Suppressor macrophage (primary cell): ENCODE data around the gene SOX12.
A peak's percentile ranks its signal among the peaks of the same experiment; 100 is the strongest.

Source experiments
- DNase-seq, 4 experiments: peaks; one replicate each; pipeline ENCODE4 v3.0.0-alpha.2; 2020 to 2022
- total RNA-seq, 17 experiments: gene quantifications; one replicate each; lab custom pipeline; 2026; ENCODE audit warnings: mixed read lengths in 6 of 17, inconsistent platforms in 3 of 17; lab: John Stamatoyannopoulos, UW

Gene SOX12
- 0.08 to 3.3 (median 0.60) reads per million in 17 experiments for total RNA-seq

DNA sequence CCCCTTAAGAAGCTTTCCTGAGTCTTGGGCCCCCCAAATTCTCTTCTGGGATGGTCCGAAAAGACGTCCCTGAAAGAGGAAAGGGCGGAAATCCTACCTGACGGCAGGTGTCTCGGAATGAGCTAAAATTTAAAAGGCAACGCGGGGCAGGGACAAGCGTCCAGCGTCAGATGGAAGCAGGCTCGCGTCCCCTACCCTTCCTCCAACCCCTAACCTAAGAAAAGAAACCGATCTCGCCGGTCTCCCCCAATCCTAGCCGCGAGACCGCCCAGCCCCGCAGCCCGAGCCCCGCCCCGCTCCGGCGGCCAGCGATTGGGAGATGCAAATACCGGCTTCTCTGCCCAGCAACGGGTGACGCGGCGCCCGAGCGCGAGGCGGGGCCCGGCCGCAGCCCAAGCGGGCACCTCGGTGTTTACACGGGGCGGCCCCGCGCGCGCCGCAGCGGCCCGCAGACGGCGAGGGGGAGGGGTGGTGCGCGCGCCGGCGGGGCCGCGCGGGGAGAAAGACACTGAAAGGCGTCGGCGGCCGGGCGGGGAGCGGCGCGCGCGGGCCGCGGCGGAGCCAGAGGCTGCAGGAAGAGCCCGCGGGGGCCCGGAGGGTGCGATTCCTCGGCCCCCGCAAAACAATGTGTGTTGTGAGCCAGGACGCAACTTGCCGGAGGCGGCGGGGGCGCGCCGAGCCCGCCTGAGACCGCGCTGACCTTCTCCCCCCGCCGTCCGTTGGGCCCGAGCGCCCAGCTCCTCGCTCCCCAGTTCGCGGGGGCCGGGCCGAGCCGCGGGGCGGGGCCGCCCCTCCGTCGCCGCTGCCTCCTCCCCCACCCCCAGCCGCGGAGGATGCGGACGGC lies at the start of gene SOX12:
SOX12 (plus strand) TSS at position 508 of the 844 bp plus-strand sequence. CDS start 373 bp downstream, outside the sequence.
- peak; percentile 93 to 97 (median 96) for DNase-seq

- no peak for DNase-seq
Observed at GRCh38 chr20:275791-276190, 49.6 kb upstream of the SOX12 start.

GRCh38 chr20:276620-277495 lies 48.5 kb upstream of the SOX12 start:
- DNase-seq, result no peak

DNA sequence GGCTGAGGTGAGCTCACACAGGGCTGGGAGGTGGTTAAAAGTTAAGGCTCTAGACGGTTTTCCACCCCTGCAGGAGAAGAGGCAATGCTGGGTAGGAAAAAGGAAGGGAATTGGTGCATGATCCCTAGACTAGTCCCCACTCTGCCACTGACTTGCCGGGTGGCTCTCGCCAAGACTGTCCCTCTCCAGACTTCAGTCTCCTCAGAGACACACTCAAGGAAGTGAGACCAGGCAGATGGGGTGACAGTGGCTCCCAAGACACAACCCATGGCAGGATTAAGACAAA lies 47.9 kb upstream of the SOX12 start:
- DNase-seq, result no peak

DNA sequence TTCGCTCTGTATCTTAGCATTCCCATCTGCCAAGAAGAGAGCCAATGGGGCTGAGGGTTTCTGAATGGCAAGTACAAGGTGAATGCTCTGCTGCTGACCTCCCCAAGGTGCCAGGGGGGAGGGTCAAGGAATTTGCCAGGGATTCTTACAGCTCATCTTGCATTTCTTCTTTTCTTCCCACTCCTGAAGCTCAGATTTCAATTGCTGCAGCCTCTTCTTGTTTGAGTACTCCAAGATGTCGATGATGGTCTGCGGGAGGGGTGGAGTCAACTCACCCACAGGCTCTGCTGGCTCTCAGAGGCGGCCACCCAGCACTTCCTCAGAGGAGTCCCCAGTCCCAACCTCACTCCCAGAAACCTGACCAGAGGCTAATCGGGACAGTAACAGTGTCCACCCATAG lies 47.2 kb upstream of the SOX12 start:
- no peak for DNase-seq

DNA sequence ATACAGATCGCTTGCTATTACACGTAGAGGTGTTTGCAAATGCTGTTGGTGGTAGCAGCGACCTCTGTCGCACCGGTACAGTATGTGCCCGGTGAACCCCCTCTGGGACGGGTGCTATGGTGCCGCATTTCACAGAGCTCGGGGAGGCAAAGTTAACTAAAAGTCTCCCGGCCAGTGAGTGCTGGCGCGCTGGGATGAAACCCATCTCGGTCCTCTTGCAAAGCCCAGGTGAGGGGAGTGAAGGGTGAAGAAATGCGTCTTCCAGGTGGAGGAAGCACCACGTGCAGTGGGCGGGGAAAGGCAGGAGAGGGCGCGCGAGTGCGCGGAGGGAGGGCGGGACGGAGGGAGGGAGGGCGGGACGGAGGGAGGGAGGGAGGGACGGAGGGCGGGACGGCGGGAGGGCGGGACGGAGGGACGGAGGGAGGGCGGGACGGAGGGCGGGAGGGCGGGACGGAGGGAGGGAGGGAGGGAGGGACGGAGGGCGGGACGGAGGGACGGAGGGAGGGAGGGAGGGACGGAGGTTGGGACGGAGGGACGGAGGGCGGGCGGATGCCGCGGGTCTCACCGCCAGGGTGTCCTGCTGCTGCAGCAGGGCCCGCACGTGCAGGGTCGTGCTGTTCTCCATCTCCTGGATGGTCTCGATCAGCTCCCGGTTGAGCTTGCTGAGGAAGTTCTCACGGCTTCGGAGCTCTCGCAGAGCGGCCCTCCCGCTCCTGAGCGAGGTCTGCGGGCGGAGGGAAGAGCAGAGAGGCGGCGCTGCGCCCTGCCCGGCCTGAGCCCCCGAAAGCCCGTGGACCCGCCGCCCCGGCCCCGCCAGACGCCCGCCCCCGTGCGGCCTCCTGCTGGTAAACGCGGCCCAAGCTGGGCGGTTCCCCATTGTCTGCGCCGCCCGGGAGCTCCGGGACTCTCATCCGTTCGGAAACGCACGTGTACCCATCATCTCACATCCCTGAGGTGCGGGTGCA lies 46.5 kb upstream of the SOX12 start:
- no peak for DNase-seq

GRCh38 chr20:284172-284571 lies 41.2 kb upstream of the SOX12 start:
- no peak for DNase-seq

DNA sequence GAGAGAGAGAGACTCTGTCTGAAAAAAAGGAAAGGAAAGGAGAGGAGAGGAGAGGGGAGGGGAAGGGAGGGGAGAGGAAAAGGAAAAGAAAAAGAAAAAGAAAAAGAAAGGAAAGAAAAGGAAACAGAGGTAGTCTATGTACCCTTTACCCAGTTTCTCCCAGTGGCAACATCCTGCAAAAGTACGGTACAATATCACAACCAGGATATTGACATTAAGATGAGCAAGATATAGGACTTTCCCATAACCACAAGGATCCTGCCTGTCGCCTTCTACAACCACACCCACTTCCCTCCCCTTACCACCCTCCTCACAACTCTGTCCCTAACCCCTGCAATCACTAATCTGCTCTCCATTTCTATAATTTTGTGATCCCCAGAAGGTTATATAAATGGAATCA lies 38.8 kb upstream of the SOX12 start:
- DNase-seq, result no peak

- DNase-seq, result no peak
Observed at GRCh38 chr20:288956-289692, 36.2 kb upstream of the SOX12 start.

- no peak for DNase-seq
Observed at GRCh38 chr20:289693-290083, 35.7 kb upstream of the SOX12 start.

DNA sequence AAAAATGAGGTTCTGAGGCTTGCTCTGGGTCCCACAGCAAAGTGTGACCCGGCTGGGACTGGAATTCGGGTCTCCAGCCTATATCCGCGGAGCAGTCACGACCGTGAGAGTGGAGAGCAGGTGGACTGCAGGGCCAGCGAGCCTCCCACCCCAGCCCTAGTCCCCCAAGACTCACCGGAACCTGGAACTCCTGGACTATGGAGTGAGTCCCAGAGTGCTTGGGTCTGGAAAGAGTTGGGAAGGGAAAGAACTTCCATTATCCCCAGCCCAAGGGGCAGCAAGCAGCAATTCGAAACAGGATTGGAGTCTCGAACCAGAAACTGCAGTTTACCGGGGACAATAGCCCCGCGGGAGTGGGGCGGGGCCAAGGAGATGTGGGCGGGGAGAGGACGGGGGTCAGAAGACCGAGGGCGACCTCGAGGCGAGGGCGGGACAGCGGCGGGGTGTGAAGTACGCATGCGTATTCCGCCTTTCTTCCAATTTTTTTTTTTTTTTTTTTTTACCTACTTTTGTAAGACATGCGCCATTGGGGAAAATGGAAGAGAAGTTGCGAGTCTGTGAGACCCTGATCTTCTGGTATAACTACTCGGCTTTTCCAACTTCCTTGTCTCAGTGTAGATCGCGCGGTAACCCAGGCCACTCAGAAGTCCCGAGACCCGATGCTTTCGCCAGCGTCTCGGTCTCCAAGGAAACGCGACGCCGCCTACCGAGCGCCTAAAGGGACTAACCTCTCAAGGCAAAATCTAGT lies 35.1 kb upstream of the SOX12 start, which contains the start of gene C20orf96:
C20orf96 (minus strand) TSS at position 667 of the 748 bp plus-strand sequence; CDS start at position 527, 140 bp downstream.
- DNase-seq, result peak; percentile 95 to 97 (median 96)

- no peak for DNase-seq
Observed at GRCh38 chr20:294602-295001, 30.8 kb upstream of the SOX12 start.

GRCh38 chr20:295804-296203 lies 29.5 kb upstream of the SOX12 start:
- no peak for DNase-seq

GRCh38 chr20:297098-297924 lies 28.0 kb upstream of the SOX12 start, which contains the start of gene ZCCHC3:
Gene ZCCHC3, plus strand, starts transcription at chr20:297570. Its CDS starts 17 bp downstream, at chr20:297587.
- DNase-seq, result peak; percentile 92 to 95 (median 94)

DNA sequence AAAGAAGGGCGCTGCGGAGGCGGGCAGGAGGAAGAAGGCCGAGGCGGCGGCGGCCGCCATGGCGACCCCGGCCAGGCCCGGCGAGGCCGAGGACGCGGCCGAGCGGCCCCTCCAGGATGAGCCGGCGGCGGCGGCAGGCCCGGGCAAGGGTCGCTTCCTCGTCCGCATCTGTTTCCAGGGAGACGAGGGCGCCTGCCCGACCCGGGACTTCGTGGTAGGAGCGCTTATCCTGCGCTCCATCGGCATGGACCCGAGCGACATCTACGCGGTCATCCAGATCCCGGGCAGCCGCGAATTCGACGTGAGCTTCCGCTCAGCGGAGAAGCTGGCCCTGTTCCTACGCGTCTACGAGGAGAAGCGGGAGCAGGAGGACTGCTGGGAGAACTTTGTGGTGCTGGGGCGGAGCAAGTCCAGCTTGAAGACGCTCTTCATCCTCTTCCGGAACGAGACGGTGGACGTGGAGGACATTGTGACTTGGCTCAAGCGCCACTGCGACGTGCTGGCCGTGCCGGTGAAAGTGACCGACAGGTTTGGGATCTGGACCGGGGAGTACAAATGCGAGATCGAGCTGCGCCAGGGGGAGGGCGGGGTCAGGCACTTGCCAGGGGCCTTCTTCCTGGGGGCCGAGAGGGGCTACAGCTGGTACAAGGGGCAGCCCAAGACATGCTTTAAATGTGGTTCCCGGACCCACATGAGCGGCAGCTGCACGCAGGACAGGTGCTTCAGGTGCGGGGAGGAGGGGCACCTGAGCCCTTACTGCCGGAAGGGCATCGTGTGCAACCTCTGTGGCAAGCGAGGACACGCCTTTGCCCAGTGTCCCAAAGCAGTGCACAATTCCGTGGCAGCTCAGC lies 27.2 kb upstream of the SOX12 start:
- peak; percentile 79 to 90 (median 87) for DNase-seq

DNA sequence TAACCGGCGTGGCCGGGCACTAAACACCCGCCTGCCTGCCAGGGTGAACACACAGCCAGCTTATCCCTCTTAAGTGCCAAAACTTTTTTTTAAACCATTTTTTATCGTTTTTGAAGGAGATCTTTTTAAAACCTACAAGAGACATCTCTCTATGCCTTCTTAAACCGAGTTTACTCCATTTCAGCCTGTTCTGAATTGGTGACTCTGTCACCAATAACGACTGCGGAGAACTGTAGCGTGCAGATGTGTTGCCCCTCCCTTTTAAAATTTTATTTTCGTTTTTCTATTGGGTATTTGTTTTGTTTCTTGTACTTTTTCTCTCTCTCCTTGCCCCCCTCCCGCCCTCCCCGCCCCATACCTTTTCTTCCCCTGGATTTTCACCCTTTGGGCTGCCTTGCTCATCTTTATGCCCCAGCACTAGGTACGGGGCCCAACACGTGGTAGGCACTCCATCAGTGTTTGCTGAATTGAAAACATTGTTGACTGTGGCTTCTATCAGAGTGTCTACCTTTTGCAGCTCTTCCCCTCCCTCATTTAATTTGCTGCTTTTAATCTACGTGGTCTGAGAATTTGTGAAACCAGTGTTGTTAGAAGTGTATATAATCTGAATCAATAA lies 26.5 kb upstream of the SOX12 start:
- DNase-seq, result no peak

GRCh38 chr20:300345-300990 lies 24.9 kb upstream of the SOX12 start:
- DNase-seq, result peak in 1 of 4 experiments; percentile 15
